HepG2 (cell line): ENCODE measurements around the gene EFCAB11. TPM values are rescaled to one million over a fixed set of nuclear protein-coding genes. Genes with fewer than 3 reads are reported as not detected.

ENCODE experiments used
- ARNTL ChIP-seq: sonication (generic); formaldehyde crosslinking; IDR thresholded peaks from 2 replicates; pipeline ENCODE4 v1.4.0; 2020; ENCODE audit warnings: mild to moderate bottlenecking, missing genetic modification reagents
- GZF1 ChIP-seq: sonication (generic); formaldehyde crosslinking; IDR thresholded peaks from 2 replicates; pipeline ENCODE4 v1.5.1; 2020; ENCODE audit warnings: mild to moderate bottlenecking, missing genetic modification reagents
- HHEX ChIP-seq: IDR thresholded peaks from 2 replicates; pipeline ENCODE4 v1.6.1; 2016; ENCODE audit warnings: control low read depth
- HOXA5 ChIP-seq: sonication (generic); formaldehyde crosslinking; IDR thresholded peaks from 2 replicates; pipeline ENCODE4 v1.4.0; 2020; ENCODE audit warnings: missing genetic modification reagents
- KAT7 ChIP-seq: IDR thresholded peaks from 2 replicates; pipeline ENCODE4 v1.6.1; 2018; ENCODE audit warnings: borderline replicate concordance, missing compliant biosample characterization
- KDM3A ChIP-seq: IDR thresholded peaks from 2 replicates; pipeline ENCODE4 v1.6.1; 2018; ENCODE audit warnings: low read depth, missing compliant biosample characterization
- KDM4B ChIP-seq: sonication (generic); formaldehyde crosslinking; IDR thresholded peaks from 2 replicates; pipeline ENCODE4 v1.4.0; 2020; ENCODE audit warnings: missing genetic modification reagents
- MAFK ChIP-seq, 2 experiments: IDR thresholded peaks in 1 of 2; conservative IDR thresholded peaks in 1 of 2; 2 replicates each; pipeline ENCODE4 v1.6.1; 2011; ENCODE audit warnings: improper control_type of control experiment in 2 of 2, low read length in 2 of 2
- POLR2G ChIP-seq: fragments of 200-400 bp; formaldehyde crosslinking; IDR thresholded peaks from 2 replicates; pipeline ENCODE4 v1.6.1; 2018; ENCODE audit warnings: mild to moderate bottlenecking, low read depth, low read length, moderate library complexity
- RFXANK ChIP-seq: IDR thresholded peaks from 2 replicates; pipeline ENCODE4 v1.6.1; 2016
- ZMYM3 ChIP-seq: sonication (generic); formaldehyde crosslinking; IDR thresholded peaks from 2 replicates; pipeline ENCODE4 v1.5.1; 2020; ENCODE audit warnings: mild to moderate bottlenecking, missing genetic modification reagents
- ZNF180 ChIP-seq: sonication (generic); formaldehyde crosslinking; IDR thresholded peaks from 2 replicates; pipeline ENCODE4 v1.4.0; 2020; ENCODE audit warnings: low read depth, missing genetic modification reagents, borderline replicate concordance
- ZNF317 ChIP-seq: sonication (generic); formaldehyde crosslinking; IDR thresholded peaks from 2 replicates; pipeline ENCODE4 v1.5.0; 2020; ENCODE audit warnings: mild to moderate bottlenecking, missing genetic modification reagents
- ZNF644 ChIP-seq: IDR thresholded peaks from 2 replicates; pipeline ENCODE4 v1.6.1; 2016; ENCODE audit warnings: low read depth
- polyA plus RNA-seq, 8 experiments: library from polyadenylated mRNA; depleted of rRNA in 3 of 8; stranded (reverse) in 7 of 8; unstranded in 1 of 8; fragments of >200 nt; fragmentation: Illumina TruSeq in 4 of 8; extraction: Trizol in 4 of 8; gene quantifications; 2 replicates each; pipeline versions ENCODE4 v1.2.1 to v1.2.3, GENCODE V29; 2011 to 2016; ENCODE audit warnings: low read depth in 4 of 8, missing spikeins in 1 of 8, mixed read lengths in 1 of 8; ENCODE audit not compliant: insufficient read depth in 1 of 8
- total RNA-seq, 5 experiments: library from RNA; depleted of rRNA; stranded (reverse); fragments of >200 nt; fragmentation: Illumina TruSeq; extraction: Trizol; gene quantifications; 2 replicates each; pipeline ENCODE4 v1.2.3, GENCODE V29; 2016; ENCODE audit warnings: low read depth in 1 of 5
- TF ChIP-seq, protein P1 (sequence below): sonication (generic); formaldehyde crosslinking; IDR thresholded peaks from 2 replicates; pipeline ENCODE4 v1.4.0; 2020; ENCODE audit warnings: missing genetic modification reagents
- TF ChIP-seq, protein P2 (sequence below): IDR thresholded peaks from 2 replicates; pipeline ENCODE4 v1.6.1; 2018; ENCODE audit warnings: missing genetic modification reagents, mild to moderate bottlenecking, missing compliant biosample characterization
- TF ChIP-seq, protein P3 (sequence below): sonication (generic); formaldehyde crosslinking; IDR thresholded peaks from 2 replicates; pipeline ENCODE4 v1.9.0; 2021; ENCODE audit warnings: missing genetic modification reagents, borderline replicate concordance
- TF ChIP-seq, protein P4 (sequence below): sonication (generic); formaldehyde crosslinking; IDR thresholded peaks from 2 replicates; pipeline ENCODE4 v1.8.1; 2023; ENCODE audit warnings: mild to moderate bottlenecking, missing genetic modification reagents, borderline replicate concordance
- TF ChIP-seq, protein P5 (sequence below): sonication (generic); formaldehyde crosslinking; IDR thresholded peaks from 2 replicates; pipeline ENCODE4 v1.5.0; 2020; ENCODE audit warnings: mild to moderate bottlenecking, missing genetic modification reagents
- TF ChIP-seq, protein P6 (sequence below): sonication (generic); formaldehyde crosslinking; IDR thresholded peaks from 2 replicates; pipeline ENCODE4 v1.8.0; 2022; ENCODE audit warnings: low read depth, missing genetic modification reagents
- TF ChIP-seq, protein P7 (sequence below): sonication (generic); formaldehyde crosslinking; IDR thresholded peaks from 2 replicates; pipeline ENCODE4 v1.4.0; 2020; ENCODE audit warnings: missing genetic modification reagents

Gene EFCAB11
- total and polyA plus RNA-seq, 2 of the 13 experiments (the other 11 are each of a cell fraction or from before 2014, with no cell fraction given): 8.2 to 31.5 TPM

DNA sequence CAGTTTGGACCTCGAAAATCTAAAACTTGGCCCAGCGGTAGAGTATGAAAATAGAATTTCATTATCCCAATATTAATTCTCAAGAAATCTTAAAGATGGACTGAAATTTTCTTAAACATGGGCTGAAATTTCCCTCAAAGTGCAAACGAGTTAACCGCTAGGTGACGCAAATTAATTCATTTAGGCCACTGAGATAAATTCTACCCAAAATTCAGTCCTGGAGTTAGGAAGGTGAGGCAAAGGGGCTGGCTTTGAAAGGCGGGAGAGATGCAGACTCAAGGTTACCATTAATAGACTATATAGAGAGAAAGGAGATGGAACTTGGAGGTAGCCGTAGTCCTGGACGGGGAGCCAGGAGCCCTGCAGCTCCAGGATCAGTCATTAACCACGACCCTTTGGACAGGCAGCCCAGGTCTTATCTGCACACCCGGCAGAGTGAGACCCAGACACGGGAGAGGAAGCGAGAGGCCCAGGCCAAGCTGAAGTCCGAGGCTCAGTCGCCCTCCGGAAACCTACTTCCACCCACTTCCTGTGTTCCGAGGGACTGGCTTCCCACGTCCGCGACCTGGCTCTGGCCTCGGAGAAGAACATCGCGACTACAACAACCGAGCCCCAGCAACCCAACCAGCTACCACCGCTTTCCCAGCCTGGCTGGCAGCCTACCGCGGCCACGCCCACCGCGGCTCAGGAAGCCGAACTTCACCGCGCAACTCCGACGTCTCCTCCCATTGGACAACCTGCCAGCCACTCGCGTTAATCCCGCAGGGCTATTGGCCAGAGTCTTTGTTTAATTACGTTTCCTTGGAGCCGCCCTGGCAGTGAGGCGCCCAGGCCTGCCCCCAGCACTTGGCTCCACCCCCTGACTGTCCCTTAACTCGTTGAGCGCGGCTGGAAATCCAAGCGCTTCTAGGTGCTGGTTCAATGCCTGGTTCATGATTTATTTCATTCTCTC is at the start of gene EFCAB11 (continued):
- TF ChIP-seq, protein P1, sequence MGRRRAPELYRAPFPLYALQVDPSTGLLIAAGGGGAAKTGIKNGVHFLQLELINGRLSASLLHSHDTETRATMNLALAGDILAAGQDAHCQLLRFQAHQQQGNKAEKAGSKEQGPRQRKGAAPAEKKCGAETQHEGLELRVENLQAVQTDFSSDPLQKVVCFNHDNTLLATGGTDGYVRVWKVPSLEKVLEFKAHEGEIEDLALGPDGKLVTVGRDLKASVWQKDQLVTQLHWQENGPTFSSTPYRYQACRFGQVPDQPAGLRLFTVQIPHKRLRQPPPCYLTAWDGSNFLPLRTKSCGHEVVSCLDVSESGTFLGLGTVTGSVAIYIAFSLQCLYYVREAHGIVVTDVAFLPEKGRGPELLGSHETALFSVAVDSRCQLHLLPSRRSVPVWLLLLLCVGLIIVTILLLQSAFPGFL (CRISPR knock-in tag): no peak
- TF ChIP-seq KDM4B (CRISPR knock-in tag) (no peak), ZMYM3 (CRISPR knock-in tag) (no peak), ARNTL (no peak), ZNF644 (CRISPR knock-in tag) (no peak), ZNF180 (CRISPR knock-in tag) (no peak), ZNF317 (no peak), GZF1 (CRISPR knock-in tag) (no peak), HOXA5 (CRISPR knock-in tag) (no peak), MAFK (conservative IDR thresholded peaks at IDR 0.05 in 1 of 2, IDR thresholded peaks at IDR 0.05 in 1 of 2; ENCODE audit: low read length in 2 of 2) (no peak), KAT7 (CRISPR knock-in tag) (no peak; the same call in 1 of the 2 replicates), POLR2G (peak; percentile 79; the same call in 1 of the 2 replicates), KDM3A (CRISPR knock-in tag) (0 out of 2 replicates have a peak, but pooled peaks have one; percentile 62), RFXANK (CRISPR knock-in tag) (no peak), HHEX (no peak)
- TF ChIP-seq, protein P2, sequence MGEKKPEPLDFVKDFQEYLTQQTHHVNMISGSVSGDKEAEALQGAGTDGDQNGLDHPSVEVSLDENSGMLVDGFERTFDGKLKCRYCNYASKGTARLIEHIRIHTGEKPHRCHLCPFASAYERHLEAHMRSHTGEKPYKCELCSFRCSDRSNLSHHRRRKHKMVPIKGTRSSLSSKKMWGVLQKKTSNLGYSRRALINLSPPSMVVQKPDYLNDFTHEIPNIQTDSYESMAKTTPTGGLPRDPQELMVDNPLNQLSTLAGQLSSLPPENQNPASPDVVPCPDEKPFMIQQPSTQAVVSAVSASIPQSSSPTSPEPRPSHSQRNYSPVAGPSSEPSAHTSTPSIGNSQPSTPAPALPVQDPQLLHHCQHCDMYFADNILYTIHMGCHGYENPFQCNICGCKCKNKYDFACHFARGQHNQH: no peak; the same call in 1 of the 2 replicates
- TF ChIP-seq, protein P3, sequence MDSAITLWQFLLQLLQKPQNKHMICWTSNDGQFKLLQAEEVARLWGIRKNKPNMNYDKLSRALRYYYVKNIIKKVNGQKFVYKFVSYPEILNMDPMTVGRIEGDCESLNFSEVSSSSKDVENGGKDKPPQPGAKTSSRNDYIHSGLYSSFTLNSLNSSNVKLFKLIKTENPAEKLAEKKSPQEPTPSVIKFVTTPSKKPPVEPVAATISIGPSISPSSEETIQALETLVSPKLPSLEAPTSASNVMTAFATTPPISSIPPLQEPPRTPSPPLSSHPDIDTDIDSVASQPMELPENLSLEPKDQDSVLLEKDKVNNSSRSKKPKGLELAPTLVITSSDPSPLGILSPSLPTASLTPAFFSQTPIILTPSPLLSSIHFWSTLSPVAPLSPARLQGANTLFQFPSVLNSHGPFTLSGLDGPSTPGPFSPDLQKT: no peak
- TF ChIP-seq, protein P4, sequence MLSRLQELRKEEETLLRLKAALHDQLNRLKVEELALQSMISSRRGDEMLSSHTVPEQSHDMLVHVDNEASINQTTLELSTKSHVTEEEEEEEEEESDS (CRISPR knock-in tag): no peak
- TF ChIP-seq, protein P5, sequence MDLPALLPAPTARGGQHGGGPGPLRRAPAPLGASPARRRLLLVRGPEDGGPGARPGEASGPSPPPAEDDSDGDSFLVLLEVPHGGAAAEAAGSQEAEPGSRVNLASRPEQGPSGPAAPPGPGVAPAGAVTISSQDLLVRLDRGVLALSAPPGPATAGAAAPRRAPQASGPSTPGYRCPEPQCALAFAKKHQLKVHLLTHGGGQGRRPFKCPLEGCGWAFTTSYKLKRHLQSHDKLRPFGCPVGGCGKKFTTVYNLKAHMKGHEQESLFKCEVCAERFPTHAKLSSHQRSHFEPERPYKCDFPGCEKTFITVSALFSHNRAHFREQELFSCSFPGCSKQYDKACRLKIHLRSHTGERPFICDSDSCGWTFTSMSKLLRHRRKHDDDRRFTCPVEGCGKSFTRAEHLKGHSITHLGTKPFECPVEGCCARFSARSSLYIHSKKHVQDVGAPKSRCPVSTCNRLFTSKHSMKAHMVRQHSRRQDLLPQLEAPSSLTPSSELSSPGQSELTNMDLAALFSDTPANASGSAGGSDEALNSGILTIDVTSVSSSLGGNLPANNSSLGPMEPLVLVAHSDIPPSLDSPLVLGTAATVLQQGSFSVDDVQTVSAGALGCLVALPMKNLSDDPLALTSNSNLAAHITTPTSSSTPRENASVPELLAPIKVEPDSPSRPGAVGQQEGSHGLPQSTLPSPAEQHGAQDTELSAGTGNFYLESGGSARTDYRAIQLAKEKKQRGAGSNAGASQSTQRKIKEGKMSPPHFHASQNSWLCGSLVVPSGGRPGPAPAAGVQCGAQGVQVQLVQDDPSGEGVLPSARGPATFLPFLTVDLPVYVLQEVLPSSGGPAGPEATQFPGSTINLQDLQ (CRISPR knock-in tag): peak; percentile 82; the same call in 1 of the 2 replicates
- TF ChIP-seq, protein P6, sequence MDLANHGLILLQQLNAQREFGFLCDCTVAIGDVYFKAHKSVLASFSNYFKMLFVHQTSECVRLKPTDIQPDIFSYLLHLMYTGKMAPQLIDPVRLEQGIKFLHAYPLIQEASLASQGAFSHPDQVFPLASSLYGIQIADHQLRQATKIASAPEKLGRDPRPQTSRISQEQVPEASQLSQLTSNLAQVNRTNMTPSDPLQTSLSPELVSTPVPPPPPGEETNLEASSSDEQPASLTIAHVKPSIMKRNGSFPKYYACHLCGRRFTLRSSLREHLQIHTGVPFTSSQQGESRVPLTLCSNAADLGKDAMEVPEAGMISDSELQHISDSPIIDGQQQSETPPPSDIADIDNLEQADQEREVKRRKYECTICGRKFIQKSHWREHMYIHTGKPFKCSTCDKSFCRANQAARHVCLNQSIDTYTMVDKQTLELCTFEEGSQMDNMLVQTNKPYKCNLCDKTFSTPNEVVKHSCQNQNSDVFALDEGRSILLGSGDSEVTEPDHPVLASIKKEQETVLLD: no peak
- TF ChIP-seq, protein P7, sequence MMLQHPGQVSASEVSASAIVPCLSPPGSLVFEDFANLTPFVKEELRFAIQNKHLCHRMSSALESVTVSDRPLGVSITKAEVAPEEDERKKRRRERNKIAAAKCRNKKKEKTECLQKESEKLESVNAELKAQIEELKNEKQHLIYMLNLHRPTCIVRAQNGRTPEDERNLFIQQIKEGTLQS (CRISPR knock-in tag): no peak; the same call in 1 of the 2 replicates
